ENCODE measurements around the gene SULT2B1.

Gene SULT2B1

GRCh38 chr19:48637449-48637947, 85.5 kb downstream of the SULT2B1 start:
- peak; percentile 99 for DNase-seq

GRCh38 chr19:48637948-48638830, 86.2 kb downstream of the SULT2B1 start:
- peak; percentile 84 for DNase-seq

- DNase-seq, result no peak
These were observed 86.9 kb downstream of the SULT2B1 start for GRCh38 chr19:48638831-48639381.

GRCh38 chr19:48639483-48640375, 87.8 kb downstream of the SULT2B1 start:
- no peak for DNase-seq

- no peak for DNase-seq
These were observed 89.9 kb downstream of the SULT2B1 start for GRCh38 chr19:48641850-48642249.

GRCh38 chr19:48642862-48643261, 90.9 kb downstream of the SULT2B1 start:
- DNase-seq, result no peak

GRCh38 chr19:48644355-48644754, 92.4 kb downstream of the SULT2B1 start:
- no peak for DNase-seq

- DNase-seq, result peak; percentile 85
These were observed 93.1 kb downstream of the SULT2B1 start for GRCh38 chr19:48644839-48645619.

- no peak for DNase-seq
These were observed 93.6 kb downstream of the SULT2B1 start for GRCh38 chr19:48645620-48646000.

GRCh38 chr19:48646001-48646721, 94.2 kb downstream of the SULT2B1 start, which contains the start of gene CA11:
CA11 (minus strand) TSS chr19:48646187; CDS start chr19:48645632, 555 bp downstream.
- DNase-seq, result peak; percentile 93

GRCh38 chr19:48646722-48647216, 94.8 kb downstream of the SULT2B1 start:
- no peak for DNase-seq

GRCh38 chr19:48648134-48648533, 96.2 kb downstream of the SULT2B1 start:
- DNase-seq, result no peak
